Measurements from ENCODE around the gene MTCL1.

The MTCL1 gene

DNA sequence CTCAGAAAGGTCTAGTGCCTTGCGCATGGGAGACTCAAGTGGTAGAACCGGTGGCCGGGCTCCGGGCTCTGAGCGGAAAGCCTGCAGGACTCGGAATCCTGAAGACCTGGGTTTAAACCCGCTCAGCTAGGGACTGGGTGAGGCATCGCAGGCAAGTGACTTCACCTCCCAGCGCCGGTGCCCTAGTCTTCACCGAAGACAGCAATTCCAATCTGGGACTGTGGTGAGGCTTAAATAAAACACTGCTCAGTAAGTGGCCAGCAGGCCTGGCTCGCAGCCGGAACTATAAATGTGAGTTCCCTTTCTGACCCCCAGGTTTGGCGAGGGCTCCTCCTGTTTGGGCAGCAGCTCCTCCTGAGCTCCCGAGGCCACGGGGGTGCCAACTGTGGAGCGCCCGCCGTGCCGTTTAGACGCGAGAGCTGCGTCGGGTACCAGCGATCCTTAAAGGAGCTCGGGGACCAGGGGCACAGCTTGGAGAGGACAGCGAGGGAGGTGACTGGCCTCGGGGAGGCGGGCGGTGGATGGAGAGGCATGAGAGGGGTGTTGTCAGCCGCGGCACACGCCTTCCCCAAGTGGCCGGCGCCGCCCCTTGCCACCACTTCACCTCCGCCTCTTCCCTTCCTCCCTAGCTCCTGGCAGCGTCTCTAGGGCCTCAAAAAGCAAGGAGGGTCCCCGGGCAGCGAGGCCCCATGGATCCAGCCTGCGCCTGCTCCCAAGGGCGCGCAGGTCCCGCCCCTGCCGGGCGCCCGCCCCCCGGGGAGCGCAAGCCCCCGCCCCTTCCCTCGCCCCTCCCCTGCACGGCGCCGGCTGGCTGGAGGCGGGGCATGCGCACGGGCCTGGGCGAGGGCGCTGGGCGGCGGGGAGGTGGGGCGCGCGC, 757 bp upstream of the MTCL1 start:
- peak; percentile 97 for DNase-seq (ENCODE audit: insufficient read length, low spot score)
- no peak for FAIRE-seq
- TF ChIP-seq, protein P1, sequence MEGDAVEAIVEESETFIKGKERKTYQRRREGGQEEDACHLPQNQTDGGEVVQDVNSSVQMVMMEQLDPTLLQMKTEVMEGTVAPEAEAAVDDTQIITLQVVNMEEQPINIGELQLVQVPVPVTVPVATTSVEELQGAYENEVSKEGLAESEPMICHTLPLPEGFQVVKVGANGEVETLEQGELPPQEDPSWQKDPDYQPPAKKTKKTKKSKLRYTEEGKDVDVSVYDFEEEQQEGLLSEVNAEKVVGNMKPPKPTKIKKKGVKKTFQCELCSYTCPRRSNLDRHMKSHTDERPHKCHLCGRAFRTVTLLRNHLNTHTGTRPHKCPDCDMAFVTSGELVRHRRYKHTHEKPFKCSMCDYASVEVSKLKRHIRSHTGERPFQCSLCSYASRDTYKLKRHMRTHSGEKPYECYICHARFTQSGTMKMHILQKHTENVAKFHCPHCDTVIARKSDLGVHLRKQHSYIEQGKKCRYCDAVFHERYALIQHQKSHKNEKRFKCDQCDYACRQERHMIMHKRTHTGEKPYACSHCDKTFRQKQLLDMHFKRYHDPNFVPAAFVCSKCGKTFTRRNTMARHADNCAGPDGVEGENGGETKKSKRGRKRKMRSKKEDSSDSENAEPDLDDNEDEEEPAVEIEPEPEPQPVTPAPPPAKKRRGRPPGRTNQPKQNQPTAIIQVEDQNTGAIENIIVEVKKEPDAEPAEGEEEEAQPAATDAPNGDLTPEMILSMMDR (IDR thresholded peaks at IDR 0.05; ENCODE audit: insufficient read depth, missing control alignments) = no peak

DNA sequence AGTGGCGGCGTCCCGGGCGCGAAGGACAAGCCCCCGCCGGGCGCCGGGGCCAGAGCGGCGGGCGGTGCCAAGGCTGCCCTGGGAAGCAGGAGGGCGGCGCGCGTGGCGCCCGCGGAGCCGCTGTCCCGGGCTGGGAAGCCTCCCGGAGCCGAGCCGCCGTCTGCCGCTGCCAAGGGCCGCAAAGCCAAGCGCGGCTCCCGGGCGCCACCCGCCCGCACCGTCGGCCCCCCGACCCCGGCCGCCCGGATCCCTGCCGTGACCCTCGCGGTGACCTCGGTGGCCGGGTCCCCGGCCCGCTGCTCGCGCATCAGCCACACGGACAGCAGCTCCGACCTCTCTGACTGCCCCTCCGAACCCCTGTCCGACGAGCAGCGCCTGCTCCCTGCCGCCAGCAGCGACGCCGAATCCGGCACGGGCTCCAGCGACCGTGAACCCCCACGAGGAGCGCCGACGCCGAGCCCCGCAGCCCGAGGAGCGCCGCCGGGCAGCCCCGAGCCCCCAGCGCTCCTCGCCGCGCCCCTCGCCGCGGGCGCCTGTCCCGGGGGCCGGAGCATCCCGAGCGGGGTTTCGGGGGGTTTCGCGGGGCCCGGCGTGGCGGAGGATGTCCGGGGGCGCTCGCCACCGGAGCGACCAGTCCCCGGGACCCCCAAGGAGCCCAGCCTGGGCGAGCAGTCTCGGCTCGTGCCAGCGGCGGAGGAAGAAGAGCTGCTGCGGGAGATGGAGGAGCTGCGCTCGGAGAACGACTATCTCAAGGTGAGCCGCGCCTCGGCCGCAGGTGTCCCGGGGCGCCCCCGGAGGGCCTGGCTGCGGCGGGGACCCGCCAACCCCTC, 820 bp downstream of the MTCL1 start:
- DNase-seq (ENCODE audit: insufficient read length, low spot score) = no peak

DNA sequence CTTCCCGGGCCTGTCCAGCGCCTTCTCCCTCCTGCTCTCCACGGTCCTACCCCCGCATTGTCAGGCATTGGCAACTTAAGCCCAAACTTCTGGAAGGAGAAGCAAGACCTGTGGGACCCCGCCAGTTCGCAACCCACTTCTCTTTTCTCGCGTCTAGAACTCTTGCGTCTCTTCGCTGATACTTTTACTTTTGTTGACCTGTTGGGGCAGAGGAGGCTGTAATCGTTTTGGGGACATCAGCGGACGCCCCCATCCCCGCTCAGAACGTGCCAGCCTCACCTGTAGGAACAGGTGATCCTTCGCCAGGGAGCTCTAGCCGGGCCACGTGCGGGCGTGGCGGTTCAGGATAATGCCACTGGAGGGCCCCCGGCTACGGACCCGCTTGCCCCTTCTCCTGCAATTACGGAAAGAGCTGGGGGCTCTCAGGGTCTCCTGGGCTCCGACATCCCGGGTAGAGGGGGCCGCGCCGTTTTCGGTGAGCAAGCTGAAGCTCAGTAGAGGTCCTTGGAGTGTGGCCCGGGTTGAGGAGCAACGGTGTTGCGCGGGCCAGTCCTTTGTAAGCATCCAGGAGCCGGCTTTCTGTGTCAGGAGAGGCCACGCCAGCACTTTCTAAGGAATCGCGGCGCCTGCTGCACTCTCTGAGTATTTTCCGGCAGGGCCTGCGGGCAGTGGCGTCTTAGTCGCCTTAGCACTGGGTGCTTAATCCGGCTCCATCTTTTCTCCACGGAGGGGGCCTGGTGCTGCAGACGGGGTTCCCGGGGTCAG, 1.6 kb downstream of the MTCL1 start:
- FAIRE-seq (no peak), DNase-seq (ENCODE audit: insufficient read length, low spot score) (peak; percentile 73)

More for the DNA sequence above, 820 bp downstream of the MTCL1 start:
- no peak for FAIRE-seq
- TF ChIP-seq, protein P1 (IDR thresholded peaks at IDR 0.05; ENCODE audit: insufficient read depth, missing control alignments) = no peak

DNA sequence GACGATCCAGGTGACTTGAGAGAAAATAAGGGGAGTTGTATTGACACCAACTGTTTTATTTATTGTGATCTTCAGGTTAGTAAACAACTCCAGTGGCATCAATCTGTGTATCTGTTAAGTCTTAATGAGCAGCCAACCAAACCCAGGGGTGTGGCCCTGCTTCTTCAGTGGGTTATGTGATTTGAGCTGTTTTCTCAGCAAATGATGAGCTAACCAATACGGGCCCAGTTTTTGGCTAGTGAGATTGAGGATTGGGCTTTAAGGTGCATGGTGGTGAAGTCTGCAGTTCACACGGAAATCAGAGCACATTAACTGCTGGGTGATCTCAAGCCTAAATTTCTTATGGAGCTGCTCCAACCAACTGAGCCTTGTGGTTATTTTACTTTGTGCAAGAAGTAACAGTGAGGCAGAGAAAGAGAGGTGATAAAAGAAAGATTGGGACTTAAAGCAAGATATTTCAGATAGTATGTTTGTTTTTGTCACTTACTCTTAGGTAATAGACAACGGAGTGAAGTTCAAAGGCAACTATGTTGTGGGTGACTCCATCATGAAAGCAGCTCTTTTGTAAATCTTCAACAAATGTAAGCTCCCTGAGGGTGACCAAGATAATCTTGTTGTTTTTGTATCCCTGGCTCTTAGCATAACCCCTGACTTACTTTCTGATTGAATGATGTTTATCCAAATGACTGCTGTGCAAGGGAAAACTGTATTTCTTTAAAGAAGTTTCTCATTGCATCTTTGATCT, 2.4 kb downstream of the MTCL1 start:
- TF ChIP-seq, protein P1 (IDR thresholded peaks at IDR 0.05; ENCODE audit: insufficient read depth, missing control alignments) = no peak
- DNase-seq (ENCODE audit: insufficient read length, low spot score) = no peak
- no peak for FAIRE-seq

More for the DNA sequence above, 1.6 kb downstream of the MTCL1 start:
- TF ChIP-seq, protein P1 (IDR thresholded peaks at IDR 0.05; ENCODE audit: insufficient read depth, missing control alignments) = no peak

DNA sequence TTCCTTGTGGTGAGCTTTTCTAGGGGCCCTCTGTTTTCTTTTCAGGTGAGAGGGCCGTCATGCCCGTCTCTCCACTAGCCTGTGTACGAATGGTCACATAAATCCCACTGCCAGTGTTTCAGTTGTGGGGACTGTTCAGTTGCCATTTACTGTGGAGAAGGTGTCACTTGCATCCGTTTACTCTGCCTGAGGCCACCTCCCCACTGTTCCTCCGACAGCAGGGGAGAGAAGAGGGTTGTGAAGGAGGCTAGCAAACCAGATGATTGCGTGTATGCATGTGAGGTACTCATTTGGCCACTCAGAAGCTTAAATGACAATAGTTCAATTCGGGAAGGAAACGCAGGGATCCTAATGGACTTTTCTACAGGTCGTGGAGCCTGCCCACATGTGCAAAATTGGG, 3.3 kb downstream of the MTCL1 start:
- TF ChIP-seq, protein P1 (IDR thresholded peaks at IDR 0.05; ENCODE audit: insufficient read depth, missing control alignments) = no peak
- no peak for DNase-seq (ENCODE audit: insufficient read length, low spot score)
- FAIRE-seq = no peak

DNA sequence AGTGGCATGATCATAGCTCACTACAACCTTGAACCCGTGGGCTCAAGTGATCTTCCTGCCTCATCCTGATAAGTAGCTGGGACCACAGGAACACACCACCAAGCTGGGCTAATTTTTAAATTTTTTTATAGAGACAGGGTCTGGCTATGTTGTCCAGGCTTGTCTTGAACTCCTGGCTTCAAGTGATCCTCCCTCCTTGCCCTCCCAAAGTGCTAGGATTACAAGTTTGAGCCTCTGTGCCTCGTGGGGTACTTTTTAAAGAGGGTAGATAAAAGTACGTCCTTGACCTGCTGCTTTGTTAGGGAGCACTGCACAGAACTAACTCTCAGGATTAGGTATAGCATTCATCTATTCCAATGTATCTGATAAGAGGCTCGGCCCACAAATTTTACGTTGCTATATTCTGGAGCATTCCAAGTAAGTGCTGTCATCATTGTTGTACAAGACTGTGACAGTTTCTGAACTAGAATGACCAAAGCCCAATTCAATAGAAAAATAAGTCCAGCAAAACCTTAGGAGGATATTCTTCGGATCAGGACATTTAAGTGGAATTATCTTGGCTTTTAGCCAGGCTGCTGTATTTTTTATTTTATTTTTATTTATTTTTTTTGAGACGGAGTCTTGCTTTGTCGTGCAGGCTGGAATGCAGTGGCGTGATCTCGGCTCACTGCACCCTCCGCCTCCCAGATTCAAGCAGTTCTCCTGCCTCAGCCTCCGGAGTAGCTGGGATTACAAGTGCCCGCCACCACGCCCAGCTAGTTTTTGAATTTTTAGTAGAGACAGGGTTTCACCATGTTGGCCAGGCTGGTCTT, 4.1 kb downstream of the MTCL1 start:
- TF ChIP-seq, protein P1 (IDR thresholded peaks at IDR 0.05; ENCODE audit: insufficient read depth, missing control alignments) = no peak
- FAIRE-seq (no peak), DNase-seq (ENCODE audit: insufficient read length, low spot score) (no peak)
